Parathyroid adenoma (tissue), 2 donors: ENCODE measurements around the gene ARHGEF7.

Source experiments
- H2AFZ ChIP-seq: fragments of 300-600 bp; sonication (generic); one replicate; pipeline ENCODE4 v1.7.0; 2017; ENCODE audit warnings: antibody characterized with exemption, mild to moderate bottlenecking
- H3K27ac ChIP-seq: fragments of 300-600 bp; sonication (generic); one replicate; pipeline ENCODE4 v1.7.0; 2017
- H3K27me3 ChIP-seq: fragments of 300-600 bp; sonication (generic); one replicate; pipeline ENCODE4 v1.7.0; 2017; ENCODE audit warnings: low read length; ENCODE audit not compliant: control insufficient read depth, insufficient read depth
- H3K36me3 ChIP-seq: fragments of 300-600 bp; sonication (generic); one replicate; pipeline ENCODE4 v1.7.0; 2017; ENCODE audit warnings: low read length; ENCODE audit not compliant: control insufficient read depth, insufficient read depth
- H3K4me1 ChIP-seq: fragments of 300-600 bp; sonication (generic); one replicate; pipeline ENCODE4 v1.7.0; 2017; ENCODE audit warnings: control low read depth
- H3K4me2 ChIP-seq: fragments of 300-600 bp; sonication (generic); one replicate; pipeline ENCODE4 v1.7.0; 2017; ENCODE audit warnings: low read length
- H3K4me3 ChIP-seq: fragments of 300-600 bp; sonication (generic); one replicate; pipeline ENCODE4 v1.7.0; 2017; ENCODE audit warnings: low read depth, low read length
- H3K79me2 ChIP-seq: fragments of 300-600 bp; sonication (generic); one replicate; pipeline ENCODE4 v1.7.0; 2017; ENCODE audit warnings: control low read depth
- H3K9ac ChIP-seq: fragments of 300-600 bp; sonication (generic); one replicate; pipeline ENCODE4 v1.7.0; 2017; ENCODE audit warnings: mild to moderate bottlenecking
- H3K9me3 ChIP-seq: fragments of 300-600 bp; sonication (generic); one replicate; pipeline ENCODE4 v1.7.0; 2017; ENCODE audit warnings: low read length; ENCODE audit not compliant: control insufficient read depth
- CTCF ChIP-seq: fragments of 300-600 bp; sonication (generic); IDR thresholded peaks from one replicate; pipeline ENCODE4 v1.7.0; 2017; ENCODE audit warnings: antibody characterized with exemption, mild to moderate bottlenecking
- donor health status: primary hyperparathyroidism.

ARHGEF7 gene

GRCh38 chr13:111313911-111314425 is 198.9 kb downstream of the ARHGEF7 start:
- Histone ChIP-seq H3K79me2 (no peaks in the 10 kb centered on the region), H3K4me1 (no peaks in the 10 kb centered on the region), H3K4me2 (no peak overlapping the region), H3K9me3 (no peaks in the 10 kb centered on the region), H3K4me3 (no peak overlapping the region), H3K9ac (no peak overlapping the region), H3K27ac (no peak overlapping the region), H2AFZ (no peak overlapping the region), H3K27me3 (no peaks in the 10 kb centered on the region), H3K36me3 (no peaks in the 10 kb centered on the region)
- no peak for TF ChIP-seq CTCF

DNA sequence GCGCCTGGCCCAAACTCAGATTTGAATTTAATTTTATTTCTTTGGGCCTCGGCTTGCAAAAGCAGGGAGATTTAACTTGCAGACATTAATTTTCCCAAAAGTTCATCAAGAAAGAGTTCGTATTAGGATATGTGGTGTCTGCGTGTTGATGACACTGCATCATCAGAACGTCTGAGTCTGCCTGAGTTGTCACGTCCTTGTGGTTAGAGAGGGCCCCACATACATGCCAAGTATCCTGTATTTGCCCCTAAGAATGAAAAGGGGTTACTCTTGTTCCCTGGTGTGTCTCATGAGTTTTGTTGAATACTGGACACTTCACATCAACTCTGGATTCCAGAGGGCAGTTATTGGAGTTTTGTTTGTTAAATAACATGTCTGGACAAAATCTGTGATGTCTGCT is 199.7 kb downstream of the ARHGEF7 start:
- Histone ChIP-seq H2AFZ (no peak overlapping the region), H3K4me1 (no peaks in the 10 kb centered on the region), H3K4me2 (no peak overlapping the region), H3K27me3 (no peaks in the 10 kb centered on the region), H3K9me3 (no peaks in the 10 kb centered on the region), H3K27ac (no peak overlapping the region), H3K9ac (no peak overlapping the region), H3K36me3 (no peaks in the 10 kb centered on the region), H3K4me3 (no peak overlapping the region), H3K79me2 (no peaks in the 10 kb centered on the region)
- no peak for TF ChIP-seq CTCF

- Histone ChIP-seq H3K9me3 (no peaks in the 10 kb centered on the region), H3K27ac (no peak overlapping the region), H3K4me3 (no peak overlapping the region), H3K27me3 (no peaks in the 10 kb centered on the region), H3K4me1 (no peaks in the 10 kb centered on the region), H3K4me2 (no peak overlapping the region), H3K79me2 (no peaks in the 10 kb centered on the region), H3K36me3 (no peaks in the 10 kb centered on the region), H3K9ac (no peak overlapping the region), H2AFZ (no peak overlapping the region)
- no peak for TF ChIP-seq CTCF
Measured at GRCh38 chr13:111315347-111315995, 200.4 kb downstream of the ARHGEF7 start.

GRCh38 chr13:111316161-111316730 is 201.1 kb downstream of the ARHGEF7 start:
- Histone ChIP-seq H3K9me3 (no peaks in the 10 kb centered on the region), H3K4me1 (no peaks in the 10 kb centered on the region), H2AFZ (no peak overlapping the region), H3K79me2 (no peaks in the 10 kb centered on the region), H3K27me3 (no peaks in the 10 kb centered on the region), H3K9ac (no peak overlapping the region), H3K36me3 (no peaks in the 10 kb centered on the region), H3K4me2 (no peak overlapping the region), H3K27ac (no peak overlapping the region), H3K4me3 (no peak overlapping the region)
- TF ChIP-seq CTCF: no peak
